Measurements from ENCODE around the gene ENOX1.

DNA sequence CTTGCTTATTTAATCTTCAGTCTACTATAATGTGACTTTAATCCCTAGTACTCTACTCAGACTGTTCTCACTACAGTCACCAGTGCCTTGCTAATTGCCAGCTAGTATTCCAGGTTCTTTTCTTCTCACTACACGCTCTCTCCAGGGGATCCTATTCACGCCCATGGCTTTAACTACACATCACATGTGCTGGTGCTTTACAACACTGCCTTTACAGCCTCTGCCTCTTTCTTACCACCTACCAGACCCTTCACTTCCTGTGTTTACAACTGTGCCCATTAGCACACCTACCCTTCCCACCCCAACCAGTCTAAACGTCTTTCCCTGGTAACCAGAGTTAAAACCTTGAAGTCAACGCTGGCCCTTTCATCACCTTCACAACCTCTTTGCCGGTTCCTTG lies 513.9 kb downstream of the ENOX1 start:
- TF ChIP-seq CTCF (optimal IDR thresholded peaks at IDR 0.05 in 1 of 3, IDR thresholded peaks at IDR 0.05 in 1 of 3, conservative IDR thresholded peaks at IDR 0.05 in 1 of 3; ENCODE audit: extremely low read depth in 1 of 3, insufficient read depth in 2 of 3, low read length in 3 of 3) (no peak), EZH2 (IDR thresholded peaks at IDR 0.05; ENCODE audit: low read length) (no peak)

Data from keratinocyte (primary cell).